Measurements from ENCODE around the gene GRIN2A.

DNA sequence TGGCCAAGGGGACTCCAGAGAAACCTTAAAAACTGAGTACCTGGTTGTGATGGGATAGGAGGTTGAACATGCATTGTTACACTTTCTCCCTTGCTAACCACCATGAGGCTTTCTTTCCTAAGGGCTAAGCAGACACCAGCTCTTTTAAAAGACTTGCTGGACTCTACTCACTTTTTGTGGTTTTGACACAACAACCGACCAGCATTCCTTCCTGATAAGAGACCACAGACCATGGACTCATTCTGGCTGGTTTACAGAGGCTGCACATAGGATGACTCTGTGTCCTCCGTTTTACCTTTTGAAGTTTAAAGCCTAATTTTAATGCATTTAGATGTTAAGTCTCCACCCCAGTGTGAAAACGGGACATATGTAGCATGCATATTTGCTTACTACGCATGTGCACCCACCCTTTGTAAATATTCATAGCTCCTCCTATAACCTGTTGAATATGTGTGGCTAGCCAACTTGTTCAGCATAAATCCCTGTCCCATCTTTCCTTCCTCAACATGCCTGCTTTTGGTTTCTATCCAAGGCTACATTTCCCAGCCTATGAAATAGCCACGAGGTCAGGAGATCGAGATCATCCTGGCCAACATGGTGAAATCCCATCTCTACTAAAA, 475.9 kb downstream of the GRIN2A start:
- TF ChIP-seq YY1 (IDR thresholded peaks at IDR 0.05; ENCODE audit: insufficient read depth, insufficient read length): no peak
- TF ChIP-seq ZNF274 (IDR thresholded peaks at IDR 0.05; ENCODE audit: low read depth, low read length): no peak
- TF ChIP-seq SUZ12 (IDR thresholded peaks at IDR 0.05; ENCODE audit: extremely low read depth, insufficient read depth, insufficient read length): no peak

Measured in NT2/D1 (cell line).